Endothelial cell of umbilical vein (primary cell): Measurements from ENCODE around the gene EEF1AKMT3. TPM values are rescaled to one million over a fixed set of nuclear protein-coding genes. Genes with fewer than 3 reads are reported as not detected.

Experiments
- BruUV-seq: library from RNA; stranded (reverse); fragments of 400-500 nt; replicated peaks from 2 replicates; lab custom pipeline; 2021; lab: Mats Ljungman, UMichigan
- CTCF ChIA-PET: fragments of 300-600, 350-600 bp; sonication (Branson Sonifier 250); formaldehyde crosslinking; loops from one replicate; lab custom pipeline; 2021; ENCODE audit warnings: antibody characterized with exemption, inconsistent platforms; lab: Charles Lee
- POLR2A ChIA-PET: fragments of 300-600, 350-600 bp; sonication (Branson Sonifier 250); formaldehyde crosslinking; loops from one replicate; lab custom pipeline; 2021; ENCODE audit warnings: antibody characterized with exemption, inconsistent platforms; lab: Charles Lee
- DNase-seq: peaks from one replicate; pipeline ENCODE4 v3.0.0-alpha.2; 2011; ENCODE audit warnings: low read depth, low spot score
- FAIRE-seq: peaks from 2 replicates; lab custom pipeline; 2011; peaks lifted over from hg19 to GRCh38; lab: Jason Lieb, UNC
- H2AFZ ChIP-seq: 2 replicates; pipeline ENCODE4 v1.6.0; 2012; ENCODE audit warnings: low read depth, low read length, control low read depth, inconsistent platforms
- H3K27ac ChIP-seq: 2 replicates; pipeline ENCODE4 v1.5.1; 2011; ENCODE audit warnings: low read depth, mild to moderate bottlenecking, control low read depth, low read length, moderate library complexity; ENCODE audit not compliant: insufficient read depth
- H3K27me3 ChIP-seq, 2 experiments: 2 replicates each; pipeline versions ENCODE4 v1.6.0 to v1.6.1; 2011; ENCODE audit warnings: low read length in 2 of 2, mixed read lengths in 1 of 2; ENCODE audit not compliant: control insufficient read depth in 2 of 2, insufficient read depth in 2 of 2
- H3K36me3 ChIP-seq, 2 experiments: 2 replicates in 1 of 2; 3 replicates in 1 of 2; pipeline ENCODE4 v1.5.1; 2011; ENCODE audit warnings: low read length in 2 of 2, mild to moderate bottlenecking in 1 of 2, moderate library complexity in 1 of 2; ENCODE audit not compliant: control insufficient read depth in 2 of 2, insufficient read depth in 2 of 2; ENCODE audit errors: extremely low read depth in 1 of 2
- H3K4me1 ChIP-seq: 3 replicates; pipeline ENCODE4 v1.5.1; 2011; ENCODE audit warnings: mild to moderate bottlenecking, low read length; ENCODE audit not compliant: control insufficient read depth, insufficient read depth; ENCODE audit errors: extremely low read depth
- H3K4me2 ChIP-seq: 2 replicates; pipeline ENCODE4 v1.6.1; 2011; ENCODE audit warnings: low read length, control low read depth, mixed read lengths; ENCODE audit not compliant: insufficient read depth
- H3K4me3 ChIP-seq, 3 experiments: fragments of 200-600 bp in 1 of 3; sonication (generic), shearing (Covaris generic) in 1 of 3; replicated peaks in 1 of 3; 2 replicates each; pipeline ENCODE4 v1.5.1; 2011 to 2016; ENCODE audit warnings: control low read depth in 3 of 3, low read length in 3 of 3, mild to moderate bottlenecking in 2 of 3, inconsistent platforms in 1 of 3, low read depth in 1 of 3, moderate library complexity in 1 of 3; ENCODE audit not compliant: insufficient read depth in 1 of 3
- H3K79me2 ChIP-seq: 2 replicates; pipeline ENCODE4 v1.6.0; 2012; ENCODE audit warnings: low read length, inconsistent platforms; ENCODE audit not compliant: control insufficient read depth, insufficient read depth
- H3K9ac ChIP-seq: replicated peaks from 2 replicates; pipeline ENCODE3; 2011; ENCODE audit warnings: low read length, control low read depth; ENCODE audit not compliant: insufficient read depth; ENCODE audit errors: extremely low read depth
- H3K9me1 ChIP-seq: replicated peaks from 3 replicates; pipeline ENCODE4 v1.6.0; 2011; ENCODE audit warnings: mild to moderate bottlenecking, low read length; ENCODE audit not compliant: control insufficient read depth, insufficient read depth; ENCODE audit errors: extremely low read depth
- H3K9me3 ChIP-seq: replicated peaks from 2 replicates; pipeline ENCODE4 v1.5.1; 2012; ENCODE audit warnings: low read length, inconsistent platforms; ENCODE audit not compliant: control insufficient read depth, insufficient read depth
- H4K20me1 ChIP-seq: replicated peaks from 2 replicates; pipeline ENCODE3; 2011; ENCODE audit warnings: mild to moderate bottlenecking, low read length; ENCODE audit not compliant: control insufficient read depth, insufficient read depth; ENCODE audit errors: extremely low read depth
- CTCF ChIP-seq, 2 donors: IDR thresholded peaks; 1 replicate in 1 of 2; 2 replicates in 1 of 2; pipeline ENCODE4 v1.5.1; 2011; ENCODE audit warnings: low read length in 2 of 2, mild to moderate bottlenecking in 2 of 2, moderate library complexity in 2 of 2, control low read depth in 1 of 2, inconsistent platforms in 1 of 2, low read depth in 1 of 2; ENCODE audit not compliant: insufficient read depth in 1 of 2; ENCODE audit errors: extremely low read depth in 1 of 2
- EZH2 ChIP-seq: IDR thresholded peaks from 2 replicates; pipeline ENCODE4 v1.6.1; 2012; ENCODE audit warnings: borderline replicate concordance, low read depth, mild to moderate bottlenecking, moderate library complexity, low read length, inconsistent platforms; ENCODE audit not compliant: severe bottlenecking
- FOS ChIP-seq: IDR thresholded peaks from 2 replicates; pipeline ENCODE4 v1.6.1; 2011; ENCODE audit warnings: mild to moderate bottlenecking, low read length, moderate library complexity, borderline replicate concordance; ENCODE audit not compliant: insufficient read depth
- GATA2 ChIP-seq: IDR thresholded peaks from 2 replicates; pipeline ENCODE4 v1.7.0; 2011; ENCODE audit warnings: low read depth, mild to moderate bottlenecking, moderate library complexity, mixed read lengths, low read length; ENCODE audit not compliant: insufficient read length, insufficient read depth
- JUN ChIP-seq: IDR thresholded peaks from 2 replicates; pipeline ENCODE4 v1.6.1; 2011; ENCODE audit warnings: borderline replicate concordance, low read depth; ENCODE audit not compliant: insufficient read length, insufficient read depth
- MAX ChIP-seq: IDR thresholded peaks from 2 replicates; pipeline ENCODE4 v1.6.1; 2011; ENCODE audit not compliant: insufficient read depth, insufficient read length
- MYC ChIP-seq: IDR thresholded peaks from one replicate; pipeline ENCODE4 v1.6.1; 2011; ENCODE audit warnings: mild to moderate bottlenecking, low read depth, low read length
- POLR2A ChIP-seq: IDR thresholded peaks from 2 replicates; pipeline ENCODE4 v1.6.1; 2012; ENCODE audit warnings: low read depth, mild to moderate bottlenecking, control low read depth, low read length
- POLR2AphosphoS5 ChIP-seq: IDR thresholded peaks from 2 replicates; pipeline ENCODE4 v1.6.1; 2012; ENCODE audit warnings: low read depth, mild to moderate bottlenecking, control low read depth, low read length, moderate library complexity; ENCODE audit not compliant: insufficient read depth
- dilution Hi-C: fragments of 300-500 bp; cut with MboI; formaldehyde crosslinking; loops from one replicate; pipeline ENCODE4 v1.15.0; 2019; ENCODE audit warnings: low sequenced_read_pairs; ENCODE audit not compliant: extremely low pct_ligation_motif_present
- intact Hi-C: fragments of 100-400 bp; cut with micrococcal nuclease; formaldehyde crosslinking; loops from one replicate; pipeline ENCODE4 v1.10.0; 2022
- polyA plus RNA-seq, 4 experiments: library from polyadenylated mRNA; depleted of rRNA in 3 of 4; stranded (reverse) in 3 of 4; unstranded in 1 of 4; fragments of >200 nt; gene quantifications; 2 replicates each; pipeline versions ENCODE4 v1.2.1 to v1.2.3, GENCODE V29; 2011 to 2012; ENCODE audit warnings: missing spikeins in 1 of 4
- total RNA-seq: library from RNA; stranded (reverse); gene quantifications from 2 replicates; pipeline ENCODE4 v1.2.3, GENCODE V29; 2021

Gene EEF1AKMT3
- total and polyA plus RNA-seq, 2 donors (not counting 3 experiments of a cell fraction or from before 2014, with no cell fraction given): 7.9 to 8.8 TPM

DNA sequence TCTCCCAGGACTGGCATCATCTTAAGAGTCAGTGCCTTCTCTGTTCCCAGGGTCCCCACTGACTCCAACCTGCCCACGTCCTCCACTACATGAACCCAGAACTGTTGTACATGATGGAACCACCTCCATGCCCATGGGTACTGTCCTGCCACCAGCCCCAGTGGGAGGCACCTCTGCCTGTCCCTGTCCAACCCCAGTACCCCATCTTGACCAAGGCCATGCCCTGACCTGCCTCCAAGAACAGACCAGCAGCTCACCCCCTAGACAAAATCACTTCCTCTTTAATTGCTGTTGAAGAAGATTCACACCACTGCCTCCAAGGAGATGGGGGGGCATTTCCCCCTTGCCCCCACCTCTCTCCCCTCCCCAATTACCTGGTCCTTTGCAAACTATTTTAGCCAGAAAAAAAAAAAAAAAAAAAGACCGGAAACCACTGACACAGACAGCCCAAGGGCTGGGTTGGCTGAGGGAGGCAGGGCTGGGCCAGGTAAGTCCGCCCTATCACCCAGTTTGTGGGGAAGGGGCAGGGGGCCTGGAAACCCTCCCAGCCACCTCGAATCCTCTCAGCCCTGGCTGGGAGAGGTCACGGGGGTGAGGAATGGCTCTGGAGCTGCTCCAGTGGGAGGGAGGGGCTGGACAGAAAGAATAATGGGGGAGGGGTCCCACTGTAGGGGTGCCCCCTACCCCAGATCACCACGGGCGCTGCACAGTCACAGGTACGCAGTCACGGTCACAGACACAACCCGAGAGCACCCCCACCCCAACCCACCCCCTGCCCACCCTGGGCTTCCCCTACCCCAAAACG, 47.3 kb upstream of the EEF1AKMT3 start:
- peaks cover 0 to 3% of the 10 kb centered on the region in 2 experiments for H3K36me3 ChIP-seq
- H4K20me1 ChIP-seq: no peaks in the 10 kb centered on the region
- no peak overlapping the region for H2AFZ ChIP-seq
- CTCF ChIA-PET: interaction anchor here (1.0 to 4.6 kb wide), 14 partner anchors 11 to 114 kb away, joined by 3 to 48 read pairs (median 8); partner anchors contain the start of genes AGAP2, ARHGEF25, CDK4 and CYP27B1
- H3K9me1 ChIP-seq: no peaks in the 10 kb centered on the region
- no peaks in the 10 kb centered on the region for H3K9me3 ChIP-seq
- no peak overlapping the region for H3K9ac ChIP-seq
- POLR2A ChIA-PET: no interaction called here
- TF ChIP-seq POLR2A (no peak), GATA2 (no peak), EZH2 (no peak), JUN (no peak), CTCF (IDR thresholded peaks at IDR 0.05; ENCODE audit: extremely low read depth in 1 of 2, insufficient read depth in 1 of 2, low read depth in 1 of 2, low read length in 2 of 2) (no peak), FOS (no peak), MYC (no peak), POLR2AphosphoS5 (no peak), MAX (no peak)
- no peak for FAIRE-seq
- dilution Hi-C loops: no loop called here
- intact Hi-C loops: no loop called here
- H3K4me2 ChIP-seq: no peak overlapping the region
- BruUV-seq: no TSS peak
- no peak overlapping the region for H3K4me3 ChIP-seq
- H3K27ac ChIP-seq: no peak overlapping the region
- H3K79me2 ChIP-seq: no peaks in the 10 kb centered on the region
- DNase-seq: no peak
- H3K27me3 ChIP-seq: peaks cover 0 to 3% of the 10 kb centered on the region in 2 experiments
- peaks cover 7% of the 10 kb centered on the region for H3K4me1 ChIP-seq
